ENCODE results near the gene CLIP4.

DNA sequence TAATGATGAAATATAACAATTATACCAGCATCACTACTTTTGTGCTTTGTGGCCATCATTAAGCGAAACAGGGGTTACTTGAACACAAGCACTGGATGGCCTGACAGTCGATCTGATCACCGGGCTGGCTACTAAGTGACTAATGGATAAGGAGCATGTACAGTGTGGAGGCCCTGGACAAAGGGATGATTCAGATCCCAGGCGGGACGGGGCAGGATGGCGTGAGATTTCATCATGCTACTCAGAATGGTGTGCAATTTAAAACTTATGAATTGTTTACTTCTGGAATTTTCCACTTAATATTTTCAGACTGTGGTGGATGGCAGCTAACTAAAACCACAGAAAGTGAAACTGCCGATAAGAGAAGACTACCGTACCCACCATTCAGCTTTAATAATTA is 7.0 kb upstream of the CLIP4 start:
- TF ChIP-seq, protein P1, sequence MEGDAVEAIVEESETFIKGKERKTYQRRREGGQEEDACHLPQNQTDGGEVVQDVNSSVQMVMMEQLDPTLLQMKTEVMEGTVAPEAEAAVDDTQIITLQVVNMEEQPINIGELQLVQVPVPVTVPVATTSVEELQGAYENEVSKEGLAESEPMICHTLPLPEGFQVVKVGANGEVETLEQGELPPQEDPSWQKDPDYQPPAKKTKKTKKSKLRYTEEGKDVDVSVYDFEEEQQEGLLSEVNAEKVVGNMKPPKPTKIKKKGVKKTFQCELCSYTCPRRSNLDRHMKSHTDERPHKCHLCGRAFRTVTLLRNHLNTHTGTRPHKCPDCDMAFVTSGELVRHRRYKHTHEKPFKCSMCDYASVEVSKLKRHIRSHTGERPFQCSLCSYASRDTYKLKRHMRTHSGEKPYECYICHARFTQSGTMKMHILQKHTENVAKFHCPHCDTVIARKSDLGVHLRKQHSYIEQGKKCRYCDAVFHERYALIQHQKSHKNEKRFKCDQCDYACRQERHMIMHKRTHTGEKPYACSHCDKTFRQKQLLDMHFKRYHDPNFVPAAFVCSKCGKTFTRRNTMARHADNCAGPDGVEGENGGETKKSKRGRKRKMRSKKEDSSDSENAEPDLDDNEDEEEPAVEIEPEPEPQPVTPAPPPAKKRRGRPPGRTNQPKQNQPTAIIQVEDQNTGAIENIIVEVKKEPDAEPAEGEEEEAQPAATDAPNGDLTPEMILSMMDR (IDR thresholded peaks at IDR 0.05 in 8 of 11, conservative IDR thresholded peaks at IDR 0.05 in 3 of 11): no peak
- TF ChIP-seq POLR2A (IDR thresholded peaks at IDR 0.05): no peak
